ENCODE data around the gene CFAP74.

Gene CFAP74

DNA sequence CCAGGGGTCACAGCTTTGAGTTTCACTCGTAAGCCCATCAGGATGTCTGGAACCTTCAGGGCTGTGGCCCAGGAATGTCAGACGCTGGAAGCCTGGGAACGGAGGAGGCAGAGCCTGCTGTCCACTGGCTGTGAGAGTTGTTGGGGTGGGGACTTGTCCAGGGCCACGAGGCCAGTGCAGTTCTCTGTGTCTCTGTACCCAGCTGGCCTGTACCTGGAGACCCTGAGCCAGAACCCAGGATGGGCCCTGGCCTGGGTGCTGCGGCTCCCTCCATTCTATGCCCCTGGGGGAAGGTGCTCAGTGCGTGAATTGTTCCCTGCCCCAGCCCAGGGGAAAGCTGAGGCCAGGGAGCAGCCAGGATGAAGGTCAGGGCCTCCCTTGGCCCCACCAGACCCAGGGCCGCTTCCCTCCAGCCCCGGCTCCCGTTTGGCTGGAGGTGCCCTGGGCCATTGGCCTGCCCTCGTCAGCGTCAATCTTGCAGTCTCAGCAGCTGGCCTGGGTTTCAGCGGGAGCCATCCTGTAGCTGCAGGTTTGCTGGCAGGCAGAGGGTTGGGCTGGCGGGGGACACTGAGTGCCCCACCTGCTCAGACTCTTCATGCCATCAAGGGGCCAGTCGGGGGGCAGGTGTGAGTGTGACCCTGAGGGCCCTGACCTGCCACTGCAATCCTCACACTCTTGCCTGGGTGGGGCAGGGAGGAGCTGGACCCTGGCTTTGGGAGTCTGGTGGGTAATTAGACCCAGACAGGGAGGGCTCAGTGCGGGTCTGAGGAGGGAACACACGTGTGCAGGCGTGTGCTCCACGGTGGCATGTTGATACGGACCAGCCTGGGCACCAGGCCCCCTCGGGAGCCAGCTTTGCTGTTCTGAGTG, 89.2 kb downstream of the CFAP74 start:
- DNase-seq, result no peak

DNA sequence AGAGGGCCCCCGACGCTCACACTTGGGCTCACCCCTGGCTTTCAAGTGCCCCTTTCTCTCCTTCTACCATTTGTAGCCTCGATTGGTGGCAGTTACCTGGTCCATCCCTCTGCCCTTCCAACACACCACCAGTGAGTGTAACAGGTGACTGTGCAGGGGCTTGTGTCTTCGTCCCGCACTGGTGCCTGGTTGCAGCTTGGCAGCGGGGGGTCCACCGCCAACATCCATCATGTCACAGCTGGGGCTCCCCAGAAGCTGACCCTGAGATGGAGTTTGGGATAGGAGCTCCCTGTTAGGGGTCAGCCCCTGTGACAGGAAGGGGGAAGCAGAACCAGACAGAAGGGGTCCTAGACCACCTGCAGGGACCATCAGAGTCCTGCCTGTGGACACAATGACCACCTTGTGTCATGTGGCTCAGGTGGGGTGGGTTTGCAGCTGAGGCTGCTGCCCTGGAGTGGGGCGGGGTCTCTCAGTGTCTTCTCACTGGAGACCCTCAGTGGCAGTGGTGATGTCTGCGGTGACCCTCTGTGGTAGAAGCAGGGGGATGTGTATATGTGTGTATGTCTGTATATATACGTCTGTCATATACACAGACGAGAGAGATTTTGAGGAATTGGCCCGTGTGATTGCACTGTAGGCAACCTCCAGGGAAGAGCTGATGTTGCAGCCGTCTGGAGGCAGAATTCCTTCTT, 92.1 kb downstream of the CFAP74 start:
- DNase-seq, result no peak

DNA sequence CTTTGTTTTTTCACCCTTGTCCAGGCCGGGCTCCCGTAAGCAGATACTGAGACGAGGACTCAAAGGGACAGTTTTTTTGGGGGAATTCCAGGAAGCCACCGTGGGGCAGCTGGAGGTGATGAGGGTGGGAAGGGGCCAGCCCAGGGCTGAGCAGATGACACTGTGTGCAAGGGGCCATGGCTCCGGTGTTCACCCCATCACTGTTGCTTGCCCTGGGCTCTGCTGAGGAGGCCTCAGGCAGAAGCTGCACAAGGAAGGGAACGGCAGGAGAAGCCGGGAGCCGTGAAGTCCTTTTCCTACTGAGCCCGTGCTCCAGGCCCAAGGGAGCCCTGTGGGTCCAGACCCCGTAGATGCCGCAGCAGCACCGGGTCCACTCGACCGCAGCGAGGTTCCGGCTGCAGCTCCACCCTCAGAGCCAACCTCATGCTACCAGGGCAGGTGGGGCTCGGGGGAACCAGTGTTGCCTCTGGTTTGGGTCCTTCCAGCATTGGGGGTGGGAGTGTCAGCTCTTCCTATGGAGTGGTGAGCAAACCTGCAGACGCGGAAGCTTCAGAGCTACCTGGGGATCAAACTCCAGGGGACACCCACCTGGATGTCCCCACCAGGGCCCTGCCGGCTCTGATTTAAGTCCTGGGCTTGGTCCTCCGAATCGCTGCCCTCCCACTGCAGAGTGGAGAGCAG, 92.8 kb downstream of the CFAP74 start:
- DNase-seq, result no peak

DNA sequence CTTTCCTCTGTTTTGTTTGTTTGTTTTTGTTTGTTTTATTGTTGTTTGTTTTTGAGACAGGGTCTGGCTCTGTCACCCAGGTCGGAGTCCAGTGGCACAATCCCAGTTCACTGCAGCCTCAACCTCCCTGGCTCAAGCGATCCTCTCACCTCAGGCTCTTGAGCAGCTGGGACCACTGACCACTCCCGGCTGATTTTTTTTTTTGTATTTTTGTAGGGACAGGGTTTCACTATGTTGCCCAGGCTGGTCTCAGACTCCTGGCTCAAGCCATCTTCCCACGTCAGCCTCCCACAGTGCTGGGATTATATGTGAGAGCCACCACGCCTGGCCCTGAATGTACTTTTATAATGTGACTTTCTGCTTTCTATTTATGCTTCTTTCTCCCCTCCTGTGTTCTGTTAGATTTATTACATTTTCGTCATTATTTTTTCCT, 93.5 kb downstream of the CFAP74 start:
- DNase-seq, result no peak

DNA sequence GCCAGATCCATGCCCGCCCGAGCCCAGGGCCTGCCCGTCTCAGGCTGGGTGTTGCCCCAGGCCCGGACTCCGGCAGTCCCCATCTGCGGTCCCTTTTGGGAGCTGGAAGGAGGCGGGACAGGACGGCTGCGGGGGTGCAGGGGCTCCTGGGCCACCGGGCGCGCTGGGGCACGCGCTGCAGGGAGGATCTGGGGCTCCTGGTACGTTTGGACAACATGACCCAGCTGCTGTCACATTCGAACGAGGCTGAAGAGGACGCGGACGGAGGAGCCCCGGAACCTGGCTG, 95.1 kb downstream of the CFAP74 start:
- no peak for DNase-seq

DNA sequence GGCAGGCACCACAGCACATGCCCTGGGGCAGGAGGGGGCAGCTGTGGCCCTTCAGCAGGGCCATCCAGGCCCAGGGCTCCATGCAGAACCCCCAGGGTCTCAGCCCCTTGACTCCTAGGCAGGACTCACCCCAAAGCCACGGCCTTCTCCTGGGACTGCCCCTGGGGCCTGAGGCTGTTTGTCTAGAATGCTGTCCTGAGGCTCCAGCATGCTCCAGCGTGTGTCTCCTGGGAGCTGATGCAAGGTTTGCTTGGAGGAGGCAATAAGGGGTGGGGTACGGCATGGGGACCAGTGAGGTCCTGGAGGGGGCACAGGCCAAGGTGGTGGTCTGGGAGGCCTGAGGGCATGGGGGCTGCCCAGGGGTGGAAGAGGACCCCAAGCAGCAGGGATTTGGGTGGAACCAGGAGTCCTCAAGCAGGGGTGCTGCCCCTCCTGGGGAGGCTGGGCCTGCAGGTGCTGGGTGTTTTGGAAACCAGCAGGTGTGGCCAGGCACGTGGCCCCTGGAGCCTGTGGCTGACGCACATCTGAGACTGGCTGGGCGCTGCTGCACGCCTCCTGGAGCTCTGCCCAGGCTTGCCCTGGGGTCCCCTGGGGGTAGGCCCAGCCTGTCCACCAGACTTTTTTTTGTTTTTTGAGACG, 96.4 kb downstream of the CFAP74 start:
- peak; percentile 16 for DNase-seq

DNA sequence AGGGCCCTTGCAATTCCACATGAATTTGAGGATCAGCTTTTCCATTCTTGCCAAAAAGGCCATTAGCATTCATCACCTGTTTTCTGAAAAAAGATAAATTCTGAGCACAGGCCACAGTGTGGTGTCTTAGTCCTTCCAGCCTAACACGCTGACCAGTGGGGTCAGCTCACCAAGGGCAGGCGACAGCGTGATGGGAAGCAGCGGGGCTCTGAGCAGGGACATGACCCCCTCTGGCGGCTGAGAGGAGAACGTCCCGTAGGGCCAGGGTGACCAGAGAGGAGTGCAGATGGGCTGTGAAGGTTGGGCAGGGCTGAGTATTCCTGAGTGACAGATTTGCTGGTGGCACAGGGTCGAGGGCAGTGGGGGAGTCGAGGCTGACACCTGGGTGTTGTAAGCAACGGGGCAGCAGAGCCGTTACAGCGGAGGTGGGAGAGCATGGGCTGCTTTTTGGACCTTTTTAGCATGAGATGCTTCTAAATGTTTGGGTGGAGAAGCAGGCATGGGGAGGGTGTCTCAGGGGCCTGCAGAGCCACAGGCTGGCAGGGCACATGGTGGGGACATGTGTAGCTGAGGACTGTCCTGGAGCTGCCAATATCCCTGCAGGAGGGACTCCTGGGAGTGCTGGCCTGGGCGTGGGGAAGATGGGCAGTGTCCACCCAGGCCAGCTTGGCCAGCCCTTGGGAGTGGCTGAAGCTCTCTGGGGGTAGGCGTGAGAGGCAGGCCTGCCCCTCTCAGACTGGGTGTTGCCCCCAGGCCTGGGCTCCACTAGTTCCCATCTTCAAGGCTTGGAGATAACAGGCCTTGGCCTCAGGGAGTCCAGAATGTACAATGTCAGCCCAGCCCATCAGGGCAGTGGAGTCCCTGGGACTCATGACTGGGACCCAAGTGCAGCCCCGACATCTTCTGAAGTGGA, 97.1 kb downstream of the CFAP74 start:
- peak; percentile 59 for DNase-seq

DNA sequence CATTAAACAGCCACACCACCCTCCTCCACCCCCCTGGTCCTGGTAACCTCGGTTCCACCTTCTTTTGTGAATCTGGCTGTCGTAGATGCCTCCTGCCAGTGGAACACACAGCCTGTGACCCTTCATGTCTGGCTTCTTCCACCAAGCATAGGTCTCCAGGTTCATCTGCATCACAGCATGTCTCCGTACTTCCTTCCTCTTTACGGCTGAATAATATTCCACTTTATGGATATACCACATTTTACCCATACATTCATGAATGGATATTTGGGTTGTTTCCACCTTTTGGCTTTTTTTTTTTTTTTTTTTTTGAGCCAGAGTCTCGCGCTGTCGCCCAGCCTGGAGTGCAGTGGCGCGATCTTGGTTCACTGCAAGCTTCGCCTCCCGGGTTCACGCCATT, 100.4 kb downstream of the CFAP74 start:
- no peak for DNase-seq

DNA sequence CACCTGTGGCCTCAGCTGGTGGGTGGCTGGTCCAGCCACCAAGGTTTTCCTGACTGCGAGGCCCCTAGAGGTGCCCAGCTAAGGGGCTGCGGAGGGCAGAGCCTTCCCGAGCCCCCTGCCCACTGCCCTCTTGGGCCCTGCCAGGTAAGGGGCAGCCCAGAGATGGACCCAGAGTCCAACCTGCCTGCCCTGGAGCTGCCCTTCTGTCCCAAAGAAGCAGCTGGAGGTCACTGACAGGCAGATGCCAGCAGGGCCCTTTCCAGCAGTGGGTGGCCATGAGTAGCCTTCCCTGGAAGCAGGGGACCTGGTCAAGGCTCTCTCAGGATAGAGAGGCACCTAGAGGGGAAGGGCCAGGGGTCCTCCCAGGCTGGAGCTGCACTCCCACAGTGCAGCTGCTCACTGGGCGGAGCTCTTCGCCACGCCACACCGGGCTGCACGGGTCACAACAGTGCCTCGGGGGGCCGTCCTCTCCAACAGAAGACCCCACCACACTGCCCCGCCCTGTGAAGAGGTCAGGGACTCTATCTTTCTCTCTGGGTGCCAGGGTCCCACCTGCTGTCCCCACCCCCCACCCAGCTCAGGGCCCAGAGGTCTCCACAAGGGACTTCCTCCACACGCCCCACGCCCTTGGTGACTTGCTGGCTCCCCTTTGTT, 101.8 kb downstream of the CFAP74 start:
- DNase-seq, result no peak

DNA sequence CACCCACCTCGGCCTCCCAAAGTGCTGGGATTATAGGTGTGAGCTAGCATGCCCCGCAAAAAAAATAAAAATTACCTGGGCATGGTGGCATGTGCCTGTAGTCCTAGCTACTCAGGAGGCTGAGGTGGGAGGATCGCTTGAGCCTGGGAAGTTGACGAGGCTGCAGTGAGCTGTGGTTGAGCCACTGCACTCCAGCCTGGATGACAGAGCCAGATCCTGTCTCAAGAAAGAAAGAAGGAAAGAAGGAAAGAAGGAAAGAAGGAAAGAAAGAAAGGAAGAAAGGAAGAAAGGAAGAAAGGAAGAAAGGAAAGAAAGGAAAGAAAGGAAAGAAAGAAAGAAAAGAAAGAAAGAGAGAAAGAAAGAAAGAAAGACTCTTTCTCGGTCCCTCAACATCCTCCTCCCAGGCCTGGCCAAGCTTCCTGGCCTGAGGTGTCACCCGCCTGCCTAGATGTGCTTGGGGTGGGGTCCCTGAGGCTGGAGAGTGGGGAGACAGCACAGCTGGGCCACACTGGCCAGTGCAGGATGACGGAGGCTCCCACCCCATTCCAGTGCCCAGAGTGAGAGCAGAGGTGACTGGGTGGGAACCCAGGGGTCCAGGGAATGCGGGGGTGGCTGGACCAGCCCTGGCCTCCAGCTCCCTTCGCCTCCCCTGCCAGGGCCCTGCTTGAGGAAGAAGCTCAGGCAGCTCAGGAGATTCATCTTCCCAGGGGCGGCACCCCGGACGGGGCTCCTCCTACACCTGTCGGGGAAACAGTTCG, 102.5 kb downstream of the CFAP74 start:
- no peak for DNase-seq

DNA sequence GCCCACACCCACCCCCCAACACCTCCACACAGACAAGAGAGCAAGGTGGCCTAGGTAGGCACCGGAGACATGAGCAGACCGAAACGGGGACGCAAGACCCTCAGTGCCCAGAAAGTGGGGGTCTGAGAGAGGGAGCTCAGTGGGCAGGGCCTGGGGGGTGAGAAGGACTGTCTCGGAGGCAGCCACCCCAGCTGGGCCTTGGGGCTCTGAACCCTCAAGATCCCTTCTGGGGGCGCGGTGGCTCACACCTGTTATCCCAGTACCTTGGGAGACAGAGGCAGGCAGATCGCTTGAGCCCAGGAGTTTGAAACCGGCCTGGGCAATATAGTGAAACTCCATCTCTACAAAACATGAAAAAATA, 103.6 kb downstream of the CFAP74 start:
- no peak for DNase-seq

DNA sequence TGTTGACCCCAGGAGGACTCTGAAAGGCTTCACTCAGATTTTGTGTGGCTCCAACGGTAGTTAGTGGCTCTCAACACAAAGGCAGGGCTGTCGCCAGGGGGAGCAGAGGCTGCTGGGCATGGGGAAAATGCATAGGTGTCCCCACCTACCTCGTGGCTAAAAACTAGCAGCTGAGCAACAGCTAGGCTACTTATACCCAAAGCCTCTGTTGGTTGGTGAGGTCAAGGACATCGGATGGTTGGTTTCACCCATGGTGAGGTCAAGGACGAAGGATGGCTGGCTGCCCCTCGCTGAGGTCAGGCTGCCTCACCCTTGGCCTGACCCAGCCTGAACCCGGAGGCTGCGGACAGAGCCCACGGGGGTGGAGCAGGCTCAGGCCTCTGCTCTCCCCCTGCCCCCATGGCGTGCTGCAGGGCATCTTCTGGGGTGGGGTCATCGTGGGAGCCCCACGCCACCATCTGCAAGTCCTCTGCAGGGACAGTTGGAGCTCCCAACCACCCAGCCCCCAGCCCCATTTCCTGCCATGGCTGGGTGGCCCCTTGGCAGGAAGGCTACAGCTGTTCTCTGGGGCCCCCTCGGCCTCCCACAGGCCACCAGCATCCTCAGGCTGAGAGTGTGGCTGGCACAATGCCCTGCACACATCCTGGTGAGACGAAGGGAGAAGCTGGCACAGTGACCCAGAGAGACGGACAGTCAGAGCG, 104.2 kb downstream of the CFAP74 start:
- DNase-seq, result peak; percentile 8

DNA sequence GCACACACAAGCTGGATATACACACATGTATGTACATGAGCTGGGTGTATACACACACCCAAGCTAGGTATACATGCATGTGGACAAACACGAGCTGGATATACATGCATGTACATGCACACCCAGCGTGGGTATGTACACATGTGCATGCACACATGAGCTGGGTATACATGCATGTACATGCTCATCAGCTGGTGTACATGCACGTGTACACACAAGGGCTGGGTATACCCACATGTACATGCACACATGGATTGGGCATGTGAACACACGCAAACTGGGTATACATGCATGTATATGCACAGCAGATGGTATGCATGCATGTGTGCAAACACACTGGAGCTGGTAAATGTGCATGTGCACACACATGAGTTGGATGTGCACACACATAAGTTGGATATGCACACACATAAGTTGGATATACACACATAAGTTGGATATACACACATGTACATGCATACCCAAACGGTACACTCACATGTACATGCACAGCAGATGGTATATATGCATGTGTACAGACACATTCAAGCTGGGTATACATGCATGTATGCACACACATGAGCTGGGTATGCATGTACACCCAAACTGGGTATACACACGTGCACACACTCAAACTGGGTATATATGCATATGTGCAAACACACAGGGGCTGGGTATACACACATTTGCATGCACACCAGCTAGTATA, 105.2 kb downstream of the CFAP74 start:
- DNase-seq, result no peak

DNA sequence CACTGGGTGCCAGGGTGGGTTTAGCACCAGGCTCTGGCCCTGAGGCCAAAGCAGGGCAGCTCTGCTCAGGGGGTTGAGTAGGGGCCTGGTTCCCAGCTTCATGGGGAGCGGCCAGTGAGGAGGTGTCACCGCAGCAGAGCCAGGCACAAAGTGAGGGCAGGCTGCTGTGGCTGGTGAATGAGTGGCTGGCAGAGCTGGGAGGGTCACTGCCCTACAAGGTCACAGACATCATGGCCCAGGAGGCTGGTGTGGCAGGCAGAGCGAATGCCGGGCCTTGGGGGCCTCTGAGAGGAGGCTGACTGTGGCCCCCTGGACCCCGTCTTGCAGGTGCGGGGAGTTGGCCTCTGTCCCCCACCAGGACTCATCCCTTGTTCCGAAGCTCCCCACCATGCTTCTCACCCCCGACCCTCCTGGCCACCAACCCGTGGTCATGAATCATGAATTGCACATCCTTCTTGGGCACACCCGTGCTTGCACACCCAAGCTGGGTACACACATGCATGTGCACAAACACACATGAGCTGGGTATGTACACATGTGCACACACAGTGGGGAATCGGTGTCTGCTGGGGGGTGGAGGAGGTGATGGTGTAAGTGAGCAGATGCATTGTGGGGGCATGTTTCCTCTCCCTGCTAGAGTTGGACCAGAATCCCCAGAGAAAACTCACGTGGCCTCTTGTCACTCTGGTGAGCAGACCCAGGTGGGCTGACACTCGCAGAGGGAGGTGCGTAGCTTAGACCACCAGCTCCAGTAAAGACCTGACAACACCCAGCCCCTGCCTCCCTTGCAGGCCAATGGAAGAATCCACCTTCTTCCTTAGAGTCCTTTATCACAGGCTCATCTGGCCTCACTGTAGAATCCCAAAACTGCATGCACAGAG, 107.9 kb downstream of the CFAP74 start:
- no peak for DNase-seq

DNA sequence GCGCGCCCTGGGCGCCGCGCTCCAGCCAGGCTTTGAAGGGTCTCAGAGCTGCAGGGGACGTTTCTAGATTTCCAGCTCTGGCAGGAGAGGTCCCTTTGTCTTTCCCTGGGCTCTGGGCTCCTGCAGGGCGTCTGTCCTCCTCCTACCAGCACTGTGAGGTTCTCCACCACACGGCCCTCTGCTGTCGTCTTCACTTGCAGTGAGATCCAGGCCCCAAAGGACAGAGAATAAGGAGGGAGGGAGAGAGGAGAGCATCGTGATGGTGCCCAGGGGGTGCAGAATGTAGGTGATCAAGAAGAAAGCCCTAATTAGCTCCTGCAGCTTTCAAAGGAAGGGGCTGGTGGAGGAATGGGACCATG, 108.5 kb downstream of the CFAP74 start:
- no peak for DNase-seq

DNA sequence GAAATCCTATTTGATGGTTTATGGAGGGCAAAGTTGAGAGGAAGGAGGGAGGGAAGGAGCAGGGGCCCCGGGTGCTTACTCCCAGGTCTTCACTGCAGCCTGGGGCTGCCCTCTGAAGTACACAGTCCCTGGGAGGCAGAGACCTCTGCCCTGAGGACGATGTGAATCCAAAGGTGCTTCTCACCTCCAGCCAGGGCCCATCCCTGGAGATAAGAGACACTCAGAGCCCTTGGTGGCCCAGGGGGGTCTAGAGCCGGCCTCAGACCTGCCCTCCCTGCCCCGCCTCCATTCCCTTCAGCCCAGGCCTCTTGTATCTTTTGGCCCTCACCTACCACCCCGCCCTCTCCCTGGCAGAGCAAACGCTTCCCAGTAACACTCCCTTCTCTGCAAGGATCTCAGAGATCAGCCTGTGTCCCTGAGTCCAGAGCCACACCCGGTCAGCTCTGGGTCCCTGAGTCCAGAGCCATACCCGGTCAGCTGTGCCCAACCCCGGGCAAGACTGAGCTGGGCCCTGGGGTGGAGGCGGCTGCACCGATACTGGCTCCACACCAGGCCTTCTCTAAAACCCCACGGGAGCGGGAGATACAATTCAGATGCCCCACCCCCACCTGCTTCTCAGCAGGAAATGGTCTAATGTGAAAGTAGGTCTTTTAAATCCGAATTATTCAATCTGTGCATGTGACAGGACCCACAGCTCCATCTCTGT, 109.1 kb downstream of the CFAP74 start:
- no peak for DNase-seq

DNA sequence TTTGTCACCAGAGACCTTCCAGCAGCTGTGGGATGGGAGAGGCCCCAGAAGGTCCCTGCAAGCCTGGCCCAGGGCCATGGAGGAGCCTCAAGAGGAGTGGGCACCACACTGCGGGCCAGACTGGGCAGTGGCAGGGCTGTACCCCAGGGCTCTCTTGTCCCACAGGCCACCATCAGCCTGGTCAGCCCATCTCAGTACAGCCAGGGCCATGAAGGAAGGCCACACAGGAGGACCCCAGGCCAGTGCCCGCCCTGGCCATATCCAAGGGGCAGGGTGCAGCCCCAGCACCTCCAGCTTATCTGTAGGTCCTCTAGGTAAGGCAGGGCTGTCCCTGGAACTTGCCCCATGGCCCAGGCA, 109.6 kb downstream of the CFAP74 start:
- DNase-seq, result no peak

DNA sequence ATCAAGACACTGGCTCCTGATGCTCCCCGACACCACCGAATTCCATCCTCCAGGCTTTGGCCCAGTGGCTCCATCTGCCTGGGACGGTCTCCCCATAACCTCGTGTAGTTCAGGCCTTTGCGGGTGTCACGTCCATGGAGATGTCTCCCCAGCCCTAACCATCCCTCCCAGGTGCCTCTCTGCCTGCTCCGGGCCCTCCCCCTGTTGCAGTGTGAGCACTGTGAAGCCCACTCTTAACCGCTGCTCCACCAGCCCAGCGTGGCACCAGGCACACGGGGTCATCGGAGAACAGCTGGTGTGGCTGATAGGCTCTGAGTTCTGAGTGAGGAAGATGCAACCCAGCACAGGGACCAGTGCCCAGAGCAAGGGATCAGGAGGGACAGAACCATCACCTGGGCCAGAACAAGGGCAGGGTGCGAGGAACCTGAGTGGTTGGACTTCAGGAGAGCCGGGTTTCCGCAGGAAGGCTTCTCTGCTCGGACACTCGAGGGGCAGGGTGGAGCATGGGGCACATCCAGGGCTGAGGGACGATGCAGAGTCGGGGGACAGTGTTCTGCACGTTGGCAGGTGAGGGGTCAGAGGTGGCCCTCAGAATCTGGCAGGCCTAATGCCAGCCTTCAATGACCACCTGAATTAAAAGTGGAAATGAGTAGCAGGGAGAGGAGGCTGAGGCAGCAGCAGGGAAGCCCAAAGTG, 110.1 kb downstream of the CFAP74 start:
- no peak for DNase-seq
